Amniotic stem cell (primary cell): Measurements from ENCODE around the gene SMYD3.
A peak's percentile ranks its signal among the peaks of the same experiment; 100 is the strongest.

ENCODE experiments used
- DNase-seq: peaks from one replicate; lab custom pipeline; 2025; lab: John Stamatoyannopoulos, UW

Gene SMYD3

DNA sequence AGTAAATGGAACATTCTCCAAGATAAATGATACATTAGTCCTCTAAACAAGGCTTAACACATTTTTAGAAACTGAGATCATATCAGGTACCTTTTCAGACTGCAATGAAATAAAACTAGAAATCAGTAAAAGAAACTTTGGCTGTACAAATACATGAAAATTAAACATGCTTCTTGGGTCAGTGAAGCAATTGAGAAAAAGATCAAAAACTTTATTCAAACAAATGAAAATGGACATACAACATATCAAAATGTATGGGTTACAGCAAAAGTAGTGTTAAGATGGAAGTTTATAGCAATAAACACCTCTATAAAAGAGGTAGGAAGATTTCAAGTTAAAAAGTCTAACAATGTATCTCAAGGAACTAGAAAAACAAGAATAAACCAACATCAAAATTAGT lies 598.5 kb downstream of the SMYD3 start:
- no peak for DNase-seq

DNA sequence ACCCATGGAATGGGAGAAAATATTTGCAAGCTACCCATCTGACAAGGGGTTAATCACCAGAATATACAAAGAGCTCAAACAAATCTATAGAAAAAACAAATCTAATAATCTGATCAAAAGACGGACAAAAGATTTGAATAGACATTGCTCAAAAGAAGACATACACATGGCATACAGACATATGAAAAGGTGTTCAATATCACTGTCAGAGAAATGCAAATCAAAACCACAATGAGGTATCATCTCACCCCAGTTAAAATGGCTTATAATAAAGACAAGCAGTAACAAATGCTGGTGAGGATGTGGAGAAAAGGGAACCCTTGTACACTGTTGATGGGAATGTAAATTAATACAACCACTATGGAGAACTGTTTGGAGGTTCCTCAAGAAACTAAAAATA lies 600.9 kb downstream of the SMYD3 start:
- DNase-seq: no peak

DNA sequence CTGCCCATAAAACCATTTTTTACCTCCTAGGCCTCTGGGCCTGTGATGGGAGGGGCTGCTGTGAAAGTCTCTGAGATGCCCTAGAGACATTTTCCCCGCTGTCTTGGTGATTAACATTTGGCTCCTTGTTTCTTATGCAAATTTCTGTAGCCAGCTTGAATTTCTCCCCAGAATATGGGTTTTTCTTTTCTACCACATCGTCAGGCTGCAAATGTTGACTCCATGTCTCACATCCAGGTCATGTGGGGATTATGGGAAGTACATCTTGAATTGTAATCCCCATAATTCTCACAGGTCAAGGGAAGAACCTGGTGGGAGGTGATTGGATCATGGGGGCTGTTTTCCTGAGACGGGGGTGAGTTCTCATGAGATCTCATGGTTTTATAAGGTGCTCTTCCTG lies 603.2 kb downstream of the SMYD3 start:
- DNase-seq: no peak

DNA sequence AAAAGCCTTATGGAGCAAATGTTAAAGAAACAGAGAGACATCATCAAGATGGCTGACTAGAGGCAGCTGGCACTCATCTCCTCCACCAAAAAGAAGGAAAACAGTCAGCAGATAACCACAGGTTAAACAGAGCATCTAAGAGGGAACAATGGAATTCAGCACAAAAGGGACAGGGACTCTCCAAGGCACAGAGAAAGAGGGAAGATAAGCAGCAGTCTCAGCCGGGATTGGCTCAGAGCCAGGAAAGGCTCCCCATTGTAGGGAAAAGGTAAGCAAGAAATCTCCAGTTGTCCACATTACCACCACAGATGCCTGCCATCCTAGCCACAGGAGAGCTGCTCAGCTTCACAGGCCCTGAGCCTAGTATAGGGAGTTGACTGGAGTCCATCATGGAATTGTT lies 605.5 kb downstream of the SMYD3 start:
- DNase-seq: no peak

DNA sequence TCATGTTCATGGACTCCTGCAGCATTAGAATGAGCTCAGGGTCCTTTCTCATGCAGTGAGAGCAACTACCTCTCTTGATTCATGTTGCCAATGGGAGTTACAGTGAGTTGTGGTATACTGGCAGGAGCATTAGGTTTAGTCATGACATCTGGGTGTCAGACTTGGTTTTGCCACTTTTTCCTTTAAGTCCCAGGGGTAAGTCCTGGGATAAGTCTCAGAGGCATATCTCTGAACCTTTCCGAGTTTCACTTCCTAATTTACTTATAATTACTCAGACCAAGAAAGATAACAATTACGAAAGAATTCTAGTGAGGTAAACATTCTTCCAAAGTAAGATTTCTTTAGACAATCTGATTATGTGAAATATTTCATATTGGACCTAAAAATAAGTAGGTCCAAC lies 606.0 kb downstream of the SMYD3 start:
- DNase-seq: no peak

DNA sequence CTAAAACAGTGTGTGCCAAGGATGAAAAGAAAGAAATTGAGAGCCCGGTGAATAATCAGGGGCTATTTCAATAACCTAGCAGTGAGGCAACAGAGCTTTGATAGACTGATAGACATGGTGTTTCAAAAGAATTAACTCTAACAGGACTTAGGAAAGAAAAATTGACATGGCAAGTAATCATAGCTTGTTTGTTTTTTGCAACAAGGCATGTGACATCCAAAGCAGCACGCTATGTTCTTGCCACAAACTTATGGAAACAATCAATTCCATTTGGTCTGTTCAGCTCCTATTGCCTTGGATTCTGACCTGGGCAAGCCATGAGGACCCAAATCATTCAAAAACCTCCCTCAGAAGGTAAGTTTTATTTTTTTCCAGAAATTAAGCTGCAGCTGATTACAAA lies 608.5 kb downstream of the SMYD3 start:
- no peak for DNase-seq

DNA sequence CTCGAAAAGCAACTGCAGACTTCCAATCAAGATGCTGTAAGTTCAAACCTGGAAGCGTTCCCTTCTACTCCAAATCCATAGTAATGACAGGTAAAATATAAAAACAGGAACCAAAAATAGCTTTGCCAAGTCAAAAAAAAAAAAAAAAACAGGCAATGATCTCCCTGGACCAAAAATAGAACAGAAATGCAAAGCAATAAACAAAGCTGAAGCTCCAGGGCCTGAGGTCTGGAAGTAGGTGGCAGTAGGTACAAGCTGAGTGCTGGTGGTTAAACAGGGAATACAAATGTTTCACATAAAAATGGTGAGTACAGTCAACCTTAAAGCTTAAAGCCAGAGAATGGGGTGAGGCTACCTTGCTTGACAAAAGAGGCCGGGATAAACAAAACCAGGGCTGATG lies 610.8 kb downstream of the SMYD3 start:
- no peak for DNase-seq

DNA sequence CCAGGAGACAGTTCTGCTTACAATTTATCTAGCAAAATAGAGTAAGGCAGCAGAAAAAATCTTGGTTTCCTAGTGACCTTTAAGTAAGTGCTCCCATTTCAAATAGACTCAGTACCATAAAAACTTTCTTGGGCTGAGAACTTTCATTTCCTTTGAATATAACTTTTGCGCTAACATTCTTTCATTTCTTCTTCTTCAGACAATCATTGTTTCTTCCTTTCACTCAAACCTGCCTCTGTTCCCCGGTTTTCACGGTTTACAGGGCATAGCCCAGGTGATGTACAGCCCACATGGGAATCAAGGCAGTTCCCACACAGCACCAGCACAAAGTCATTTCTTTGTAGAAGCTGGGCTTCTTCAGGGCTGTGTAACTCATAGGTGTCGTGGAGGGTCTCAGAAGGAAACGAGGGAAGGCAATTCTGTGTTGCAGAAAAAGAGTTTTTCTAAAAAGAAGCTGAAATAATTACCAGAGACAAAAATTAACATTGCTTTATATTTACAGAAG lies 611.6 kb downstream of the SMYD3 start:
- DNase-seq: no peak

DNA sequence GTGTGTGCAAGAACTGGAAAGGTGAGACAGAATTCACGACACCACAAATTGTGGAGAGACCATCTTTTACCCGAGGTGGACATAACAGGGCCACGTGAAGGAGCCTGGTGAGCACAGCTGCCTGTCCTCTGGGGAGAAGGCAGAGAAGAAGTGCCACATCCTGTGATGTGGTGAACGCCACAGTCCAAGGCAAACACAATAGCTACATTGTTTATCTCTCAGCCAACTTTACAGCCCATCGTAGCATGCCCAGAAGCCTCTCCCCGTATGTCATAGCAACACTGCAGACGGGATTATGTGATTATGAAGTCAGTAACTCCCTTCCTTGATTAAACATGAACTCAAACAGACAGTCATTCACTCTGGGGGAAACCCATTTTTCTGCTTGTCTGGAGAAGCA lies 612.2 kb downstream of the SMYD3 start:
- DNase-seq: no peak

DNA sequence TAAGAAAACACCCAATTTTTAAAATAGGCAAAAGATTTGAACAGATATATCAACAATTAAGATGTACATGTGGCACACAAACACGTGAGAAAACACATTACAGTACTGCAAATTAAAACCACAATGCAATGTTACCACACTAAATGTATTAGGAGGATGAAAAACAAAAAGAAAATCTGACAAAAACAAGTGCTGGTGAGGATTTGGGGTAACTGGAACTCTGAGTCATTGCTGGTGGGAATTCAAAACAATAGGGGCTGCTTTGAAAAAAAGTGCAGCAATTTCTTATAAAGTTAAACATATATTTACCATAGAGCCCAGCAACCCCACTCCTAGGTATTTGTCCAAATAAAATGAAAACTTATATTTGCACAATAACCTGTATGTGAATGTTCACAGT lies 614.1 kb downstream of the SMYD3 start:
- no peak for DNase-seq

DNA sequence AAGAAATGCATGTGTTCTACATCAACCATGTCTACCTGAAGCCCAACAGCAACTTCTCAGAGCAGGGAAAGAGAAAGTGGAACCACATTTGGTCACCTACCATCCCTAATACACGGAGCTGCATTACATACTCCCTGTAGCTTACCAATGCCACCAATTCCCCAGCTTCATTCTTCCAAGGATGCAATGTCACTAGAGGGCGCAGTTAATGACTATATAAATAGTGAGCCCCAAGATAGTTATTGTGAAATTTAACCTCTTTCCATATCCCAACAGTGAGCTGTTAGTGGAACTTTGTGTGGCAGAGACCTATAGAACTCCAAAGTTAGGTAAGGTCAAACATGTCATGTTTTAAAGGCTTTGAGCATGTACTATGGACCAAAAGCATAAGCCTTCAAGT lies 618.3 kb downstream of the SMYD3 start:
- no peak for DNase-seq

DNA sequence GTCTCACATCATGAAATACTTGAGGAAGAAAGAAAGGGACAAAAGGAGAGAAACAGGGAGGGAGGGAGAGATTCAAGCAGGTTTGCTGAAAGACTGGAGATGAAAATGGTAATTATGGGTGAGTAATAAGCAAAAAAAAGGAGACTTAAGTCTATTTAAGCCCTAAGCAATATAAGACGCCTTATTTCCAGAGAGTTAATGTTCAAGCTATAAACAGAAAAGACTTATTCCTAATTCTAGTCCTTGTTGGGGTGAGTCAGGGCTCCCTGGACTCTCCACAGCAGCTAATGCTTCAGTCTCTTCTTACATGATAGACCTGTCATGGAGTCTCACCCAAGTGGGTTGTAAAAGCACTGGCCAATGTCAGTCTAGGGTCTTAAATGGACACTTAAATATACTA lies 619.2 kb downstream of the SMYD3 start:
- no peak for DNase-seq

DNA sequence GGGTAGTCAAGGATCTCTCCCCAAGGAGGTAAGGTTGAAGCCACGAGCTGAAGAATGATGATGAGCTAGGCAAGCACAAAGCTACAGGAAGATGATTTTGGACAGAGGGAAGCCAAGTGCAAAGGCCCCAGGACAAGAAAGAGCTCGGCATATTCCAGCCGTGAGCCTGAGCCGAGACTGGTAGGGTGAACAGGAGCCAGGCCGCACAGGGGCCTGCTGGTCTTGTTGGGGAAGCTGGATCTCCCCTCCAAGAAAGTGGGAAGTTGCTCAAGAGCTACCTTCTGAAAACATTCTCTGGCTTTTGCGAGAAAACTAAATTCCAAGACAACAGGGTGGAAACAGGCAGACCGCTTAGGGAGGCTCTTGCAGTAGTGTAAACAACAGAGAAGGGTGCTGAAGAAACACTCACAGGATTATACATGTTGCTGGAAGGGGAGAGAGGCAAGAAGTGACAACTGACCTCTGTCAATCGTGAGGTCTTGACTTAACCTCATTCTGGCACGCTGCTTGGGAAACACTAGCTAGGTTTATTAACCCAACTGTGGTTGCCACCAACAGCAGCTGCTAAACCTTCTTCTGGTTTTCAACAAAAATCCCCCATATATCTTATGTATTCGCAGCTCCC lies 625.2 kb downstream of the SMYD3 start:
- DNase-seq: no peak

DNA sequence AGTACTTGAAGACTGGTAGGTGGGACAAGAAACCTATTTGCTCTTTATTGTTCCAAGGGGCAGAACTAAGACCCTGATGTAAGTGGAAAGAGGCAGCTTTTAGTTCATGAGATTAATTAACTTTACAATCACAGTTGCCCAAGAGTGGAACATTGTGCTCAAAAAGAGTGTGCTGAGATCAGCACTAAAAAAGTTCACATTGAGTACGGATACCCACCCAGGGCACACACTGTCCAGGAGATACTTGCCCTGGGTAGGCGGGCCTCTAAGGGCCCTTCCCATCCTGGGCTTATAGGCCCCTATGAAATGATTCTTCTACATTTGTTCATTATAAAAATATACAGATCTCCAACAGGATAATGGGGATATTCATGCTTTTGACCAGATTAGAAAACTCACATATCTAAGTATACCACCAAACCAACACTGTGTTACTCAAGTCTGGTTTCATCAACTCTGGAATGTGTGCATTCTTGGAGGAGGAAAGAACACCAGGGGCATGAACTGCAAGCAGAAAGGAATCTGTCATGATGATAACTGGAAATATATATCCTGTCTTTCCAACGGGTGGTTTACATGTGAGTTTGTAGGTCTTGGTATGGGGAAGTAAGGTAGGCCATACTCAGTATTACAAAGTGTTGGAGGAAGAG lies 626.2 kb downstream of the SMYD3 start:
- DNase-seq: no peak

DNA sequence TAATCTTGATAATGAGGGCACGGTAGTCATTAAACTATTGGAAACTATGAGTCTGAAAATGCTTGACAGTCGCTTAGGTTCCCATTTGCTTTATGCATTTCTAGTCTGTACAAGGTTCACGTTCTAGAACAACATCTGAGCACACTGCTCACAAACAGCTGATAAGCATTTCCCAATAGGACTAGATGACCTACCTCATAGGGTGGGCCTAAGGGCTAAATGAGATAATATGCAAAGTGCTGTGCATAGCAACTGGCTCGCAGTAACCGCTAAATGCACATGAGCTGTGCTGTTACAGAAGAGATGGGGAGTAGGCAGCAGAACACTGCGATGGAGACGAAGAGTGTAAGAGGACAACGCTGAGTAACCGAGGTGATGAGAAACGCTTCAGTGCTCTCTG lies 628.0 kb downstream of the SMYD3 start:
- DNase-seq: no peak

DNA sequence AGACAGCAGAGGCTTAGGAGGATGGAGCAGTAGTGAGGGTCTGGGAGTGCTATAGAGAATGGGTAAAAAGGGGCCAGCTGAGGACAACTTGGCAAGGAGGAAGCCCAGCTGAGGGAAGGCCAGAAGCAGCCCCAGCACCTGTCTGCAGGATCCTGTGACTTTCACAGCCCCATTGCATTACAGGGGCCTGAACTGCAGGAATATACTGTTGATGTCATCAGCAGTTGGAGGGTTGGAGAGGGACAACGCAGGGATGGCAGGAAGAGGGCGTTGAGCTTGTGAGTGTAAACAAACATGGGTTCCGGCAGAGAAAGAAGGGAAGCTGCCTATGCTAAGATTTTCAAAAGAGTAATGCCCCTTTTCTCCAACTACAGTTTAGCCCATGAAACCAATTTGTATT lies 628.5 kb downstream of the SMYD3 start:
- DNase-seq: no peak

DNA sequence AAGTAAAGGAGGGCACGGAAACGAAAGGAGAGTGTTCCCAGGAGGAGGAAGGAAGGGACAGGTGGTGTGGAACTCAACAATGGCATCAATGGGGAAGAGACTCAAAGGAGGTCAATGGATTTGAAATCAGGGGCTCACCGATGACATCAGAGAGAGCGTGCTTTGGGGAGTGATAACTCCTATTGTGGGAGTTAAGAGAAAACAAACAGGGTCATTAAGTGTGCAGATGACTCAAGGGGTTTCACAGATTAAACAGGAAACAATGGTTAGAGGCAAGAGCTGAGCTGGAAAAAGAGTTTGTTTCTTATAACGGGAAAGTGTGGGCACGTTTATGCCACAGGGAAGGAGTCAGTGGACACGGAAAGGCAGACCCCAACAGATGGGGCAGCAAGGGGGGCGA lies 629.1 kb downstream of the SMYD3 start:
- no peak for DNase-seq

DNA sequence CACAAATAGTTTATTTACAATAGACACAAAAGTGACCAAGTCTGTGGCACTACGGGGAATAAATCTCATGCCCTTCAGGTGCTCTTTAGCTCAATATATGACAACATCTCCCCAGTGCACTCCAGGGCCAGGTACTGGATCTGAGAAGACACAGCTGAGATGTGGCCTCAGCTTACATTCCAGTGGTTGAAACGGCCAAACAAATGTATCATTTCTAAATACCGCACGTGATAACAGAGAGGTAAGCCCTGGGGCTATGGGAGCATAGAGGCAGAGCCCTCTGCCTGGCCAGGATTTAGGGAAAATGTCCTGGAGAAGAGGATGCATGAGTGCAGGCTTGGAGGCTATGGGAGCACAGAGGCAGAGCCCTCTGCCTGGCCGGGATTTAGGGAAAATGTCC lies 630.5 kb downstream of the SMYD3 start:
- DNase-seq: no peak

DNA sequence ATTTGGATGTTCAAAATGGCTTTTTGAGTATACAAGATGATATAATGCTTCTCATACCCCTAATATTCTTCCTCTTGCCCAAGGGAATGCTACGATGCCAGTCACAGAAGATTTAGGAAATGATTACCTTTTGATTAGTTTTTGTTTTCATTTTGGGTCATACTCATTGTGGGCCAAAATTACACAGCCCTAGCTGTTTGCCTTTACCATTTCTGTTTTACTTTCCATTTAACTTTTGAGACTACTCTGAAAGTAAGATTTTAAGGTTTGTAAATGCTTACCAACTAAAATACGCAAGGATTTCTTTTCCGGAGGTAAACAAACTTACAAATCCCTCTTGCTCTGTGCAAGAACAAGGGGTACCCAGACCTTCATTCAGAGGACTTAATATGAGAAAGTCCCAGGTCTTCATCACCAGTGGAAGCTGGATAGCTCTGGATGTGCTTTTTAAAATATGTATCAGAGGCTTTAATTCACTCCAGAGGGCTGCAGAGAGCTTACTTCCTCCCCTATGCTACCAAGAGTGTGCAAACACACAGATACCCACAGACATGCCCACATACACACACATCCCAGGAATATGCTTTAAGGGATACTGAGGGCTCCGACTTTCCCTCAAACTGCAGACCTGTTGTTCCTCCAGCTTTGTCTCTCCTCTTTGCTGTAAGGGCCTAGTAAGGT lies 631.4 kb downstream of the SMYD3 start:
- no peak for DNase-seq

DNA sequence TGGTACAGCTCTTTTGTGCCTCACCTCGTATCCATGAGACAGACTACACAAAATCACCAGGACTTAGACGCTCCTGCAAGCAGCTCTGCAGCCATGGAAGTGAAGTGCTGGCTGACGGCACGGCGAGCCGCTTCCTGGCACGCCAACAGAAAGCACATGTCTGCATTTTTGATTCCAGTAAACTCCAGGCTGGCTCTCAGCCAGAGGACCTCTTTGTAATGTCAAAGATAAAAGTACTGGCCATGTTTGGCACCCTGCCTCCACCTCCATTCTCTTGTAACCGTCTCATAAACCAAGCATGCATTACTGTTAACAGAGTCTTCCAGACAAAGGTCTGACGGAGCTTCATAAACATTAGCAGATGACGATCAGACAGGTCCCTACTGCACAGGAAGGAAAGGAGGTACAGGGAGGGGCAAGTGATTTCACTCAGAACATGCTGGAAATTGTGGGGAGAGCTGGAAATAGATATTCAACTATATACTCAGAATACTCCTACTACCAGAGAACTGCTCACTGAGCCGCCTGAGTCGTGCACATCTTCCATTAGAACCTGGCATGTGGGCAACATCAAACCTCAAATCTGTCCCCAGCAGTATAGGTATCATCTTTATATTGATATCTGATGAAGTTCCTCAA lies 632.0 kb downstream of the SMYD3 start:
- peak; percentile 79 for DNase-seq

DNA sequence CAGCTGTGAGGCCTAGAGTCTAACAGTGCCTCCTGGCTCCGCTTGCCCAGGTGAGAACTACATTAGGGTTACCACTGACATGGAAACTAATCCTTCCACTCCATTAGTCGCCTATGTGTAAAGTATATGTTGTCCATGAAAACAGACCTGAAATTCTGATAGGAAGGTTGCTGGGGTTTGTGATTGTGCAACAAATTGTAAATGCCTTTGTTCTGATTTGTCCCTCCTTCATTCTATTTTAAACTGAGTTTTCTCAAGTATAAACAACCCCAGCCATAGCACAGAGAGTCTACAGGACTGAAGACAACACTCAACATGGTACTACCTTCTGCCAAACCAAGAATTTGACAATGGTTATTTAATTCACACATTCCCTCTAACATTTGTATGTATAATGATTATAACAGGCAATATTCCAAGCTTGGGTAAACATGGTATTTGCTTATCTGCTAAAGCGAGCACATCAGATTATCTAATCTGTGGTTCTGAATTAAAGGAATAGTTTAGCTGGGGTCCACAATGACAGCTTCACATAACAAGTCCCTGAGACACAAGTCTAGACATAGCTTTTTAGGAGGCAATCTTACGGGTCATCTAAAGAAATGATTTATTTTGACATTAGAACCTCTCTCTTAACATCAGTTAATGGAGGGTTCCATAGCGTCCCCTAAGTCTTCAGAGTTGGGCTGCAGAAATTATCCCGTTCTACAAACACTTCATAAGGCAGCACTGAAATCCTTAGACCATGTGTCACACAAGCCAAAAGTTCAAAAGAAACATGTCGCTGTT lies 633.0 kb downstream of the SMYD3 start:
- DNase-seq: no peak

DNA sequence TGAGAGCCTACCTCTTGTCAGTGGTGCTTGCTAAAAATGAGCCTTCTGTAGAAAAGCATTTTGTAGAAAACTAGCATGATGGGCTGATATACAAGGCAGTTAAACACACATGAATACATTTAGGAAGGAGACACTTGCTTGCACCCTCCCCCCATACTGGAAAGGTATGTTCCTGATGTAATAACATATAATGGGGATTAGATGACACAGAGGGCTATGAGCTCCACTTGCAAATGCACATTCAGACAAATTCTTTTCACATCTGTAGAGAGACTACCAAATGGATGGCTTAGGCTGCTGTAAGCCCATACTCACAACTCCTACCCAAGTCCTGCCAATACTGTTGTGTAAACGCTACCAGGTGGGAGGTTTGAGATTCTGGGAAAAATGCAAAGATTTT lies 634.0 kb downstream of the SMYD3 start:
- DNase-seq: no peak
